Adrenal gland (tissue), 5 donors: Measurements from ENCODE around the gene SHISA5.

Experiments used
- CTCF ChIP-seq, 6 experiments: fragments of 450-650 bp in 4 of 6; fragments of 200-600 bp in 2 of 6; sonication (generic) in 1 of 6; IDR thresholded peaks; 1 replicate in 5 of 6; 2 replicates in 1 of 6; pipeline versions ENCODE4 v1.5.1 to v1.8.0; 2016 to 2021; ENCODE audit warnings: antibody characterized with exemption in 6 of 6, mild to moderate bottlenecking in 2 of 6, moderate library complexity in 1 of 6
- POLR2A ChIP-seq, 2 donors: fragments of 450-650 bp; IDR thresholded peaks; one replicate each; pipeline ENCODE4 v1.6.1; 2017; ENCODE audit warnings: antibody characterized with exemption in 2 of 2, mild to moderate bottlenecking in 2 of 2, moderate library complexity in 1 of 2
- donor health status: DM: no; HTN: no; CAD: no.

- TF ChIP-seq CTCF (IDR thresholded peaks at IDR 0.05) (no peak), POLR2A (IDR thresholded peaks at IDR 0.05) (no peak)
Observed at GRCh38 chr3:48502121-48502520, 1.9 kb downstream of the SHISA5 start.
